Hematopoietic multipotent progenitor cell treated with erythropoietin and hydrocortisone succinate and interleukin-3 and kit ligand, for 15 days (in vitro differentiated cells): ENCODE data around the gene STAG1.

Experiments used
- DNase-seq: peaks from one replicate; pipeline ENCODE4 v3.0.0-alpha.2; 2015; ENCODE audit warnings: low spot score

STAG1 gene

DNA sequence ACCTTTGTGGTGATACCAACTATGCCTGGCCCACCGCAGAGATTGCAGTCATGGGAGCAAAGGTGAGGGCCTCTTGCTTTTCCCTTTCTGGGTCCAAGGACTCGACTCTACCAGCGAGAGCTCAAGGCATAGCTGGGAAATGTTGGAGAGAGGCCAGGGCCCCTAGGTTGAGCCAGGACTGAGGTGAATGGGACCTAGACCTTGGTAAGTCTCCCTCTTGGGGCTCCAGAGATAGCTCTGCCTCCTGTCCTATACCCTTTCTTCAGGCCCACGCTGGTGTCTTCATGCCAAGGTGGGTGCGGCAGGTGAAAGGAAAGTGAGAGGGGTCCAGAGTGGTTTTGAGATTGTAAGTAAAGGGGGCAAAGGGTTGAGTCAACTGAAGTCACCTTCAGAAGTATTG is 424.5 kb downstream of the STAG1 start:
- DNase-seq = no peak

DNA sequence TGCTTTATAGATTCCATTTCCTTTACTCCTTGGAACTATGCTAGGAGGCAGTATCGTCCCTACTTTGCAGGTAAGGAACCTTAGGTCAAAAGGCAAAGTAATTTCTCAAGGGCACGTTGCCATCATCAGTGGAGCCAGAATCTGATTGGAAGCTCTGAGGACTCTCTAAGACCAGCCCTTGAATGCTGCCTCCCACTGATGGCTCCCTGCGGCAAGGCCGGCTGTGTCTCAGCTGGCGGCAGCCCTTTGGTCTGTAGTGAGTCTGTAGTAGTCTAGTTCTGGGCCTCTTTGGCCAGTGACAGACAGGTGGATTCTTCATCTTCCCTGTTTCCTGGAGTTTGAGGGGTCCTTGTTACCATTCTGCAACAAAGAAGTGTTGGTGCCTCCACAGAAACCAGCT is 425.9 kb downstream of the STAG1 start:
- no peak for DNase-seq

GRCh38 chr3:136311968-136312367 is 440.2 kb downstream of the STAG1 start:
- no peak for DNase-seq

- no peak for DNase-seq
Measured at GRCh38 chr3:136311261-136311660, 440.9 kb downstream of the STAG1 start.

DNA sequence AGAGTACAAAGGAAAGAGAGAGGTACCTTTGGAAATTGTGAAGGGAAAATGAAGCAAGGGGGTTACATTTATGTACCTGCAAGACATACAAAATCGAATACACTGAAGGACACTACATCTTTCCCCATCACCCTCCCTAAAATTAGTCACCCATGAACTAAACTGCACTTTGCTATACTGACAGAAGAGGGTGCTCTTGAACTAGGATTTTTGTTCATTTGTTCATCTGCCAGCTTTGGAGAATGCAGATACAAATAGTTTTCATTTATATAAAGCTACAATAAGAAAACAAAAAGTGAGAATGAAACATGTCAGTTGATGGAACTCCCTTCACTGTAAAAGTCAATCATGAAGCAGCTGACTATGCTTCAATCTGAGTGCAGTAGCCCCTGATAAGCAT is 446.3 kb downstream of the STAG1 start:
- peak; percentile 39 for DNase-seq

- DNase-seq = no peak
Measured at GRCh38 chr3:136300444-136300843, 451.7 kb downstream of the STAG1 start.

DNA sequence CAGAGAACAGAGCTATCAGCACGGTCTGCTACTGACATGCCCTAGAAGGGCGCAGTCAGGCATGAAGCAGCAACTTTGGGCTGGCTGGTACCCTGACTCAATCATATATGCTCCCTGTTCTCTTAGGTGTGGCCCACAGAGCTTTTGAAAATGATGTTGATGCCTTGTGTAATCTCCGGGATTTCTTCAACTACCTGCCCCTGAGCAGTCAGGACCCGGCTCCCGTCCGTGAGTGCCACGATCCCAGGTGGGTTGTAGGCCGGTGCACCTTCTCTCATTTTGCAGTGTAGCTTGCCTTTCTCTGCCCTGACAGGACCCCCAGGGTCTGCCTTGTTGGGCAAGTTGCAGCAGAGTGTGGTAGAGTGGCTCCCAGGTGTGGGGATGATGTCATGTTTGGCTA is 454.4 kb downstream of the STAG1 start:
- no peak for DNase-seq

GRCh38 chr3:136296960-136297359 is 455.2 kb downstream of the STAG1 start:
- DNase-seq = no peak

GRCh38 chr3:136294176-136294575 is 458.0 kb downstream of the STAG1 start:
- DNase-seq = no peak

DNA sequence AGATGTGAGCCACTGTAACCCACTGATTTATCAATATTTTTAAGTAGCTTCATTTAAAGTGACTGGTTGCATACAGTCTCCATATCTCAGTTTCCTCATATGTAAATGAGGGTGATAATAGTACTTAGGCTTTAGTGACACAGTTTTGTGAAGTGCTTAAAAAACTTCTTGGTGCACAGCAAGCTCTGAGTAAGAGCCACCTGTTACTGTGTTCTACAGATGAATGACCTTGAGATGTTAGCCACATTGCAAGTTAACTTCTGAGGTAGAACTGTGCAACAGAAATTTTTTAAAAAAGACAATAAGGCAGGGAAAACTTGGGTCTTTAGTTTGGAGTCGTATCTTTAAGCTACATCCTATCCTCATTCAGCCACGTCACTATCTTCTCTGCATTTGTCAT is 458.9 kb downstream of the STAG1 start:
- DNase-seq = no peak

GRCh38 chr3:136292500-136292899 is 459.7 kb downstream of the STAG1 start:
- DNase-seq = no peak

DNA sequence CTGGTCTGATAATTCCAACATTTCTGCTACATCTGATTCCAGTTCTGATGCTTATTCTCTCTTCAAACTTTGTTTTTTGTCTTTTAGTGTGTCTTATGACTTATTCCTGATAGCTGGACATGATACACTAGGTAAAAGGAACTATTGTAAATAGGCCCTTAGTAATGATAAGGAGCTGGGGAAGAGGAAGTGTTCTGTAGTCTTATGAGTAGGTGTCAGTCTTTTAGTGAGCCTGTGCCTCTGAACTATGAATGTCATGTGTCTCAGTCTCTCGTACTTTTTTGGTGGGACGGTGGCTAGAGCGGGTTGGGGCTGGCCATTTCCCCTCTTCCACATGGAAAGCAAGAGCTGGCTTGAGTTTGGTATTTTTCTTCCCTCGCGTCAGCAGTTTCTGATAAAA is 460.9 kb downstream of the STAG1 start:
- no peak for DNase-seq
